OCI-LY3 (cell line): ENCODE measurements around the gene RPUSD3.

Source experiments
- CTCF ChIP-seq: fragments of 200-600, 300-600 bp; sonication (generic); IDR thresholded peaks from 2 replicates; pipeline ENCODE4 v1.5.1; 2014; ENCODE audit warnings: antibody characterized with exemption, low read length, low read depth
- EZH2phosphoT487 ChIP-seq: fragments of 200-600 bp; shearing (Covaris generic); IDR thresholded peaks from 2 replicates; pipeline ENCODE4 v1.6.1; 2018; ENCODE audit warnings: antibody characterized with exemption, mixed run types, low read depth

GRCh38 chr3:9838856-9839255 lies 5.0 kb downstream of the RPUSD3 start:
- TF ChIP-seq CTCF (no peak), EZH2phosphoT487 (no peak)
